HG02943 (cell line): Measurements from ENCODE around the gene PAK4.
"Not testable (repeated sequence)": the region's sequence is repeated elsewhere in the genome, so short reads cannot be mapped to it uniquely, and the experiment has no call there.

Experiments used
- ATAC-seq: cut with Tn5 transposase; IDR thresholded peaks from one replicate; pipeline ENCODE4 v1.9.1; 2021; ENCODE audit warnings: mild to moderate bottlenecking, low read depth, moderate library complexity; ENCODE audit not compliant: unreplicated experiment

The PAK4 gene

GRCh38 chr19:39128516-39129079, 3.0 kb downstream of the PAK4 start:
- ATAC-seq = no peak

GRCh38 chr19:39129116-39129515, 3.5 kb downstream of the PAK4 start:
- no peak for ATAC-seq

GRCh38 chr19:39130337-39131254, 5.0 kb downstream of the PAK4 start:
- no peak for ATAC-seq

GRCh38 chr19:39131255-39131755, 5.7 kb downstream of the PAK4 start:
- ATAC-seq = no peak

GRCh38 chr19:39132344-39132969, 6.9 kb downstream of the PAK4 start:
- ATAC-seq = no peak

GRCh38 chr19:39133431-39134270, 8.1 kb downstream of the PAK4 start:
- no peak for ATAC-seq

GRCh38 chr19:39135701-39136100, 10.1 kb downstream of the PAK4 start:
- no peak for ATAC-seq

- no peak for ATAC-seq
Measured at GRCh38 chr19:39136225-39136940, 10.8 kb downstream of the PAK4 start.

GRCh38 chr19:39137131-39137530, 11.5 kb downstream of the PAK4 start:
- ATAC-seq = no peak

- ATAC-seq = no peak
Measured at GRCh38 chr19:39138221-39139211, 12.9 kb downstream of the PAK4 start.

- ATAC-seq = no peak
Measured at GRCh38 chr19:39139305-39139874, 13.8 kb downstream of the PAK4 start.

- ATAC-seq = no peak
Measured at GRCh38 chr19:39139971-39140453, 14.4 kb downstream of the PAK4 start.

GRCh38 chr19:39140594-39140993, 15.0 kb downstream of the PAK4 start:
- ATAC-seq = no peak

- no peak for ATAC-seq
Measured at GRCh38 chr19:39141929-39142328, 16.3 kb downstream of the PAK4 start.

GRCh38 chr19:39142630-39143029, 17.0 kb downstream of the PAK4 start:
- no peak for ATAC-seq

GRCh38 chr19:39143757-39144289, 18.2 kb downstream of the PAK4 start:
- ATAC-seq = not testable (repeated sequence)

- ATAC-seq = no peak
Measured at GRCh38 chr19:39144290-39145071, 18.9 kb downstream of the PAK4 start.
